NCI-H446 treated with DMSO at 0.1 percent for 48 hours (cell line): Measurements from ENCODE around the gene MAML3.
A peak's percentile ranks its signal among the peaks of the same experiment; 100 is the strongest.

Source experiments
- DNase-seq: peaks from one replicate; lab custom pipeline; 2025; lab: John Stamatoyannopoulos, UW

MAML3 gene

GRCh38 chr4:139840773-139841172, 313.2 kb downstream of the MAML3 start:
- DNase-seq = no peak

- no peak for DNase-seq
Measured at GRCh38 chr4:139839403-139840031, 314.5 kb downstream of the MAML3 start.

GRCh38 chr4:139838811-139839210, 315.2 kb downstream of the MAML3 start:
- DNase-seq = no peak

- no peak for DNase-seq
Measured at GRCh38 chr4:139834981-139835391, 319.0 kb downstream of the MAML3 start.

GRCh38 chr4:139834226-139834662, 319.7 kb downstream of the MAML3 start:
- DNase-seq = no peak

- peak; percentile 89 for DNase-seq
Measured at GRCh38 chr4:139833151-139833910, 320.7 kb downstream of the MAML3 start.

- no peak for DNase-seq
Measured at GRCh38 chr4:139828966-139829664, 324.9 kb downstream of the MAML3 start.

- no peak for DNase-seq
Measured at GRCh38 chr4:139826426-139826825, 327.6 kb downstream of the MAML3 start.

- no peak for DNase-seq
Measured at GRCh38 chr4:139825523-139826014, 328.4 kb downstream of the MAML3 start.

GRCh38 chr4:139824882-139825522, 329.0 kb downstream of the MAML3 start:
- DNase-seq = no peak

- no peak for DNase-seq
Measured at GRCh38 chr4:139823746-139824145, 330.2 kb downstream of the MAML3 start.

- DNase-seq = no peak
Measured at GRCh38 chr4:139823345-139823744, 330.6 kb downstream of the MAML3 start.

GRCh38 chr4:139822391-139822790, 331.6 kb downstream of the MAML3 start:
- DNase-seq = no peak

- no peak for DNase-seq
Measured at GRCh38 chr4:139819082-139819481, 334.9 kb downstream of the MAML3 start.

GRCh38 chr4:139817657-139818452, 336.1 kb downstream of the MAML3 start:
- no peak for DNase-seq

- no peak for DNase-seq
Measured at GRCh38 chr4:139816856-139817255, 337.1 kb downstream of the MAML3 start.

GRCh38 chr4:139815778-139816601, 338.0 kb downstream of the MAML3 start:
- peak; percentile 81 for DNase-seq

GRCh38 chr4:139814323-139815015, 339.5 kb downstream of the MAML3 start:
- no peak for DNase-seq

- DNase-seq = no peak
Measured at GRCh38 chr4:139813881-139814280, 340.1 kb downstream of the MAML3 start.

GRCh38 chr4:139810710-139811109, 343.3 kb downstream of the MAML3 start:
- DNase-seq = no peak
